HG03103 (cell line): ENCODE data around the gene LTA.
A peak's percentile ranks its signal among the peaks of the same experiment; 100 is the strongest.

Experiments
- ATAC-seq: cut with Tn5 transposase; IDR thresholded peaks from one replicate; pipeline ENCODE4 v1.9.1; 2021; ENCODE audit warnings: low read depth; ENCODE audit not compliant: unreplicated experiment

The LTA gene

DNA sequence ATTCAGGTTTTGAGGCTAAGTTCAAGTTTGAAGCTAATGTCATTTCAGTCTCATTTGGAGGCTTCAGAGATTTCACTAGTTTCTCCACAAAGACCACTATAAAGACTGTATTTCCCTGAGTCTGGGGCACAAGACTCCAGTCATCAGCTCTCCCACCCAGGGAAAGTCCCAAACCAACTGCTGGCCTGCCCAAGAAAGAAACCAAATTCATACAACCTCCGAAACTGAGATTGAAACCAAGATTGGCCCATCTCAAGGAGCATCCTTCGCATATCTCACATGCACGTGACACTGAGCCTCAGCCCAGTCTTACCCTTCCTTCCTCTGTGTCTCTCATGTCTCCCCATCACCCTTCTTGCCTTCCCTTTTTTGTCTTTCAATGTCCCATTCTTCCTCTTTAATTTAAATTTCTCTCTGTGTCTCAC lies 3.5 kb upstream of the LTA start:
- peak; percentile 65 for ATAC-seq

GRCh38 chr6:31569861-31570536 lies 2.1 kb upstream of the LTA start:
- no peak for ATAC-seq

DNA sequence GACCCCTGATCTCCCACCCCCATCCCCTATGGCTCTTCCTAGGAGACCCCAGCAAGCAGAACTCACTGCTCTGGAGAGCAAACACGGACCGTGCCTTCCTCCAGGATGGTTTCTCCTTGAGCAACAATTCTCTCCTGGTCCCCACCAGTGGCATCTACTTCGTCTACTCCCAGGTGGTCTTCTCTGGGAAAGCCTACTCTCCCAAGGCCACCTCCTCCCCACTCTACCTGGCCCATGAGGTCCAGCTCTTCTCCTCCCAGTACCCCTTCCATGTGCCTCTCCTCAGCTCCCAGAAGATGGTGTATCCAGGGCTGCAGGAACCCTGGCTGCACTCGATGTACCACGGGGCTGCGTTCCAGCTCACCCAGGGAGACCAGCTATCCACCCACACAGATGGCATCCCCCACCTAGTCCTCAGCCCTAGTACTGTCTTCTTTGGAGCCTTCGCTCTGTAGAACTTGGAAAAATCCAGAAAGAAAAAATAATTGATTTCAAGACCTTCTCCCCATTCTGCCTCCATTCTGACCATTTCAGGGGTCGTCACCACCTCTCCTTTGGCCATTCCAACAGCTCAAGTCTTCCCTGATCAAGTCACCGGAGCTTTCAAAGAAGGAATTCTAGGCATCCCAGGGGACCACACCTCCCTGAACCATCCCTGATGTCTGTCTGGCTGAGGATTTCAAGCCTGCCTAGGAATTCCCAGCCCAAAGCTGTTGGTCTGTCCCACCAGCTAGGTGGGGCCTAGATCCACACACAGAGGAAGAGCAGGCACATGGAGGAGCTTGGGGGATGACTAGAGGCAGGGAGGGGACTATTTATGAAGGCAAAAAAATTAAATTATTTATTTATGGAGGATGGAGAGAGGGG lies 1.4 kb downstream of the LTA start:
- no peak for ATAC-seq

- ATAC-seq = no peak
These were observed 2.3 kb downstream of the LTA start for GRCh38 chr6:31574106-31575061.

DNA sequence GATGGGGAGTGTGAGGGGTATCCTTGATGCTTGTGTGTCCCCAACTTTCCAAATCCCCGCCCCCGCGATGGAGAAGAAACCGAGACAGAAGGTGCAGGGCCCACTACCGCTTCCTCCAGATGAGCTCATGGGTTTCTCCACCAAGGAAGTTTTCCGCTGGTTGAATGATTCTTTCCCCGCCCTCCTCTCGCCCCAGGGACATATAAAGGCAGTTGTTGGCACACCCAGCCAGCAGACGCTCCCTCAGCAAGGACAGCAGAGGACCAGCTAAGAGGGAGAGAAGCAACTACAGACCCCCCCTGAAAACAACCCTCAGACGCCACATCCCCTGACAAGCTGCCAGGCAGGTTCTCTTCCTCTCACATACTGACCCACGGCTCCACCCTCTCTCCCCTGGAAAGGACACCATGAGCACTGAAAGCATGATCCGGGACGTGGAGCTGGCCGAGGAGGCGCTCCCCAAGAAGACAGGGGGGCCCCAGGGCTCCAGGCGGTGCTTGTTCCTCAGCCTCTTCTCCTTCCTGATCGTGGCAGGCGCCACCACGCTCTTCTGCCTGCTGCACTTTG lies 3.3 kb downstream of the LTA start, which contains the start of gene TNF:
Gene TNF, plus strand, starts transcription at position 231 of the 567 bp plus-strand sequence. Its CDS starts 177 bp downstream, at position 408.
- ATAC-seq = no peak

DNA sequence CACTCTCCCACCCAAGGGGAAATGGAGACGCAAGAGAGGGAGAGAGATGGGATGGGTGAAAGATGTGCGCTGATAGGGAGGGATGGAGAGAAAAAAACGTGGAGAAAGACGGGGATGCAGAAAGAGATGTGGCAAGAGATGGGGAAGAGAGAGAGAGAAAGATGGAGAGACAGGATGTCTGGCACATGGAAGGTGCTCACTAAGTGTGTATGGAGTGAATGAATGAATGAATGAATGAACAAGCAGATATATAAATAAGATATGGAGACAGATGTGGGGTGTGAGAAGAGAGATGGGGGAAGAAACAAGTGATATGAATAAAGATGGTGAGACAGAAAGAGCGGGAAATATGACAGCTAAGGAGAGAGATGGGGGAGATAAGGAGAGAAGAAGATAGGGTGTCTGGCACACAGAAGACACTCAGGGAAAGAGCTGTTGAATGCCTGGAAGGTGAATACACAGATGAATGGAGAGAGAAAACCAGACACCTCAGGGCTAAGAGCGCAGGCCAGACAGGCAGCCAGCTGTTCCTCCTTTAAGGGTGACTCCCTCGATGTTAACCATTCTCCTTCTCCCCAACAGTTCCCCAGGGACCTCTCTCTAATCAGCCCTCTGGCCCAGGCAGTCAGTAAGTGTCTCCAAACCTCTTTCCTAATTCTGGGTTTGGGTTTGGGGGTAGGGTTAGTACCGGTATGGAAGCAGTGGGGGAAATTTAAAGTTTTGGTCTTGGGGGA lies 4.0 kb downstream of the LTA start:
- ATAC-seq = no peak

DNA sequence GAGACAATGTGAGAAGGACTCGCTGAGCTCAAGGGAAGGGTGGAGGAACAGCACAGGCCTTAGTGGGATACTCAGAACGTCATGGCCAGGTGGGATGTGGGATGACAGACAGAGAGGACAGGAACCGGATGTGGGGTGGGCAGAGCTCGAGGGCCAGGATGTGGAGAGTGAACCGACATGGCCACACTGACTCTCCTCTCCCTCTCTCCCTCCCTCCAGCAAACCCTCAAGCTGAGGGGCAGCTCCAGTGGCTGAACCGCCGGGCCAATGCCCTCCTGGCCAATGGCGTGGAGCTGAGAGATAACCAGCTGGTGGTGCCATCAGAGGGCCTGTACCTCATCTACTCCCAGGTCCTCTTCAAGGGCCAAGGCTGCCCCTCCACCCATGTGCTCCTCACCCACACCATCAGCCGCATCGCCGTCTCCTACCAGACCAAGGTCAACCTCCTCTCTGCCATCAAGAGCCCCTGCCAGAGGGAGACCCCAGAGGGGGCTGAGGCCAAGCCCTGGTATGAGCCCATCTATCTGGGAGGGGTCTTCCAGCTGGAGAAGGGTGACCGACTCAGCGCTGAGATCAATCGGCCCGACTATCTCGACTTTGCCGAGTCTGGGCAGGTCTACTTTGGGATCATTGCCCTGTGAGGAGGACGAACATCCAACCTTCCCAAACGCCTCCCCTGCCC lies 4.9 kb downstream of the LTA start:
- ATAC-seq = no peak

- ATAC-seq = no peak
These were observed 5.5 kb downstream of the LTA start for GRCh38 chr6:31577579-31577966.

GRCh38 chr6:31578184-31579118 lies 6.4 kb downstream of the LTA start:
- no peak for ATAC-seq

DNA sequence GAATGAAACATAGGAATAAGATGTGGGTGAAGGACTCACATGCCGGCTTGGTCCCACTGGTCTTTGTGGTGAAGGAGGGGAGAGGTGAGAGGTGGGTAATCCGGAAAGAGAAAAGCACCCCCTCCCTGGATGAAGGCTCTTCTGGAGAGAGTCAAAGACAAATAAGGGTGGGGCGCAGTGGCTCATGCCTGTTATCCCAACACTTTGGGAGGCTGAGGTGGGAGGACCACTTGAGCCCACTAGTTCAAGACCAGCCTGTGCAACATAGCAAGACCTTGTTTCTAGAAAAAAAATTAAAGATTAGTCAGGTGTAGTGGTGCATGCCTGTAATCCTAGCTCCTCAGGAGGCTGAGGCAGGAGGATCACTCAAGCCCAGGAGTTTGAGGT lies 7.0 kb downstream of the LTA start:
- no peak for ATAC-seq

DNA sequence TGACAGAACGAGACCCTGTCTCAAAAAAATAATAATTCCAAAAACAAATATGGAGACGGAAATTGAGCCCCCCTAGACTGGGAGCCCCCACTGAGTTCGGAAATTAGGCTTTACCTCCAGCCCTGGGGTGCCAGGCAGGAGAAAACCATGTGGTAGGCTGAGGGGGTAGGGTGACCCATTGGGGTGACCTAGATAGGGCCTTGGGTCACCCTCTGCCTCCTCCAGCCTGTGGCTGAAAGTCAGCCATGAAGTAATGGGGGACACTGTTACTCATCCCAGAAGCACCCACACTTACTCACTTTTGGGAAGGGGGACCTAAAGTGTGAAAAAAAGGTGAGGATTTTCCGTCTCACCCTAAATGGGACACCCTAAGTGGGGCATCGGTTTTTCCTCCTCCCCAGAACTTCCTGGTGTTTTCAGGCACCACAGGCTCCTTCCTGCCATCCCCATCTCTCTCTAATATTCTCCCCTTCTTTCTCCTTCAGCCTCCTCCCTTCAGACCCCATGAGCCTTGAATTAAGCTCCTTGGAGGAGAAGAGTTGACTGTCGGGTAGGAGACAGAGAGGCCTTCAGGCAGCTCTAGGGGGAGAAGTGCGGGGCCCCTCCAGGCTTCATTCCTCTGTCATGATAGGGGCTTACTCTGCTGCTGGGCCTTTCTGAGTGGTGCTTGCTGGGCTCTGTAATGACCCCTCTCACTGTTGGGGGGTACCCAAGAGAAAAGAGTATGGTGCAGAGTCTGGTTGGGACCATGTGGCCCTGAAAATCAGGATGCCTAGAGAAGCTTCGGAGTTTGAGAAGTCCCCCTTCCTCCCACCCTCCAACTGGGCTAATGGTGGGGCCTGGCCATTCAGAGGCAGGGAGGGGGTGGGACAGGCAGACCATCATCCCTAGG lies 7.7 kb downstream of the LTA start:
- ATAC-seq = no peak

GRCh38 chr6:31580438-31580740 lies 8.3 kb downstream of the LTA start:
- no peak for ATAC-seq

- ATAC-seq = peak; percentile 48
These were observed 8.8 kb downstream of the LTA start for GRCh38 chr6:31580807-31581433.

DNA sequence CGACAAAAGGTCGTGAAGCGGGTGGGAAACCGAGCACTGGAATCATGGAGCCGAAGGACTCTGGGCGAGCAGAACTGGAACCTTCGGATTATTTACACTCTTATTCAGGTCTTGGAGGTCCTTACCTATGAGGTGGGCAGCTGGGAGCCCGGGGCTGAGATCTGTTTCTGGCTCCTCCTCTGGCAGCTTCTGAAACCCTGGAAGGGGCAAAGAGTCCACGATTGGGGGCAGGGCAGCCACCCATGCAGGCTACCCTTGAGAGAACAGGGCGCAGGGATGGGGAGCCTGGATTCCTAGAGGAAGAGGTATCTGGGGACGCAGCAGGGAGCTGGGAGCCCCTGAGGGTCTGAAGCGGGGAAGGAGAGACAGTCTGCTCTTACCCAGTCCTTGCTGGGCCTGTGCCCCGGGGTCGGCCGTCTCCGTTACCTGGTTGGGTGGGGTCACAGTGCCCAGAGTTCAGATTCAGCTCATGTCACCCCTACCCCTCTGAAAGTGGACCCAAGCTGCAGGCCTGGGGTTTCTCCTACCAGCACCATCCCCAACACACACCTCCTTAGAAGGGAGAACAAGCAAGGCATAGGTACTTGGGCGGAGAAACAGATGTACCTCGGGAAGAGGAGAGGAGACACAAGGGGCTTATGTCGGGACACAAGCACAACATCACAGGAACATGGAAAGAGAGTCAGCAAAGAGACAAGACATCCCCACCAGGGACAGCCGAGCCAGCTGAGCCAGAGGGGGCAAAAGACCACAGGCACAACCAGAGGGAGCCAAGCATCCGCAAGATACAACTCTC lies 9.5 kb downstream of the LTA start:
- no peak for ATAC-seq

DNA sequence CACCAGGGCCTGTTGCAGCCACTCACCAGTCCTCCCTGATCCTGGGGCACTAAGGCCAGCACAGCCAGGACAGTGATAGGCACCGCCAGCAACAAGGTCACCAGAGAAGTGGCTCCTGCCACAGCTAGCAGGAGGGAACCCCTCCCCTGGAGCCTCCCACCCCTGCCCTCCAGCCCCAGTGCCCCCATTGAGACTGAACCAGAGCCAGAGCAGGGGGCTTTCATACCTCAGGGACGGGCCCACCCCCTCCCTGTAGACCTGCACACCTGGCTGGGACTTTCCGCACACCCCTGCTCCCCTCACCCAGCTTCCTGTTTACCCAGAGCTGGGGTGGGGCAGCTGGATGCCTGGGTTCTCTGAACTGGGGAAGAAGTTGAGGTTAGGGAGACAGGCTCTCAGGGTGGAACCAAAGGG lies 10.1 kb downstream of the LTA start, which contains the start of gene LTB:
Gene LTB, minus strand, starts transcription at position 195 of the 414 bp plus-strand sequence. Its CDS starts 7 bp downstream, at position 188.
- ATAC-seq = no peak

DNA sequence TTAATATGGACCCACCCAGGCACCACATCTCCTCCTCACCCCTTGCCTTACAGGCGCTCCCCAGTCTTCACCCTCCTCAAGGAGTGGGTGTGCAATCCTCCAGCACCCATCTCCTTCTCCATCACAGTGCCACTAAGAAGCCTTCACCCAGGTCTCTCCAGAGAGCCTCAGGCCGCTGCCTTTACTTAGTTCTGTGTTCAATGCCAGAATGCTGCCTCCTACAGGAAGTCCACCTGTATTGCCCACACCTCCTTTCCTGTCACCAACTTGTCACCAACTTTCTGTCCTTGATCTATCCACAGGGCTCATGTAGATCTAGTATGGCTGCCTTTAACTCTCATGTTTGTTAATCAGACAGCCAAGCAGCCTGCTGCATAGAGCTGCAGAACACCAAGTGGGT lies 13.4 kb downstream of the LTA start:
- ATAC-seq = no peak
